Large intestine (tissue), 3 donors: ENCODE data around the gene ITSN1. TPM values are rescaled to one million over a fixed set of nuclear protein-coding genes. Genes with fewer than 3 reads are reported as not detected.

Experiments
- DNase-seq, 2 donors: peaks; one replicate each; pipeline versions ENCODE4 v3.0.0 to v3.0.0-alpha.2; 2013
- H3K27ac ChIP-seq: one replicate; pipeline ENCODE4 v1.5.1; 2013; ENCODE audit warnings: low read length
- H3K27me3 ChIP-seq: 2 replicates; pipeline ENCODE4 v1.6.1; 2013; ENCODE audit warnings: low read length; ENCODE audit not compliant: control insufficient read depth, insufficient read depth
- H3K36me3 ChIP-seq: 2 replicates; pipeline ENCODE4 v1.6.1; 2013; ENCODE audit warnings: low read length; ENCODE audit not compliant: control insufficient read depth, insufficient read depth
- H3K4me1 ChIP-seq: one replicate; pipeline ENCODE4 v1.6.1; 2013; ENCODE audit warnings: low read length; ENCODE audit not compliant: control insufficient read depth, insufficient read depth
- H3K4me3 ChIP-seq: one replicate; pipeline ENCODE4 v1.5.1; 2013; ENCODE audit warnings: low read length
- H3K9me3 ChIP-seq: one replicate; pipeline ENCODE4 v1.6.1; 2013; ENCODE audit warnings: mild to moderate bottlenecking, low read depth, low read length, moderate library complexity; ENCODE audit not compliant: control insufficient read depth
- WGBS: methylation state at CpG from one replicate; pipeline ENCODE4 v1.1.5; 2013; ENCODE audit warnings: low lambda C conversion rate; ENCODE audit not compliant: insufficient coverage; 5-methylcytosine and 5-hydroxymethylcytosine counted together
- polyA plus RNA-seq: library from polyadenylated mRNA; unstranded; fragments of 120-200 nt; gene quantifications from one replicate; pipeline ENCODE4 v1.2.1, GENCODE V29; 2013

Gene ITSN1
- polyA plus RNA-seq, 1 donor: 36.0 TPM

DNA sequence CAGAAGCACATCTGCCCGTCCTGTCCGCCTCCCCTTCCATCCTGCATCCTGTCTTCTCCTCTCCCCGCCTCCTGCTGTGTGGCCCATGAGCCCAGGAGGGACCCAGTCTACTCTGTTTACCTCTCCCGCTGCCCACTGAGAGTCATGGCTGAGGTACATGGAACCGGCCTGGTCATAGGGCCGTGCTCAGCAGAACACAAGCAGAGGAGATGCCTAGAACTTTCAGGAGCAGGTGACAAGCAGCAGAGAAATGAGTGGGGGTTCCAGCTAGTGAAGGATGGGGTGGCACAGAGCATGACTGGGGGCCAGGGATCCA lies 202.5 kb downstream of the ITSN1 start:
- WGBS: no CpG with 5 or more reads among the region's 6 CpGs
- Histone ChIP-seq H3K27ac (peak overlapping the region; percentile 55), H3K27me3 (no peaks in the 10 kb centered on the region), H3K9me3 (peaks cover 20% of the 10 kb centered on the region), H3K36me3 (no peaks in the 10 kb centered on the region), H3K4me1 (peaks cover 38% of the 10 kb centered on the region), H3K4me3 (no peak overlapping the region)
- DNase-seq: no peak

DNA sequence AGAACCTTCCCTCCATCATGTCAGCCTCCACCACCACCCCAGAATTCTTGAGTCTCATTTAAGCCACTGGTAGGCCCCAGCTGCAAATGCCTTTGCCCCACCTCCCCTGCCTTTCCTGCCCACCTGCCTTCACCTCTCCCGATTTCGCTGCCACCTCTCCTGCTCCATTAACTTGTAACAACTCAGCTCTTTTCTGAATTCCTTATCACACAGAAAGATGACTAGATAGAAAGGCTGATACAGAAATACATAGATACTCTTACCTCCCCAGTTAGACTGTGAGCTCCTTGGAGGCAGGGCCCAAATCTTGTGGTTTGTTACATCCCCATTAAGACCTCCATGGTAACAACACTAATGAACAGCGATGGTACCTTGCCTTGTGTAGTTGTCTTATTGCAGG lies 203.8 kb downstream of the ITSN1 start:
- no peaks in the 10 kb centered on the region for H3K36me3 ChIP-seq
- no peaks in the 10 kb centered on the region for H3K27me3 ChIP-seq
- H3K4me3 ChIP-seq: no peak overlapping the region
- no peak overlapping the region for H3K27ac ChIP-seq
- peaks cover 38% of the 10 kb centered on the region for H3K4me1 ChIP-seq
- no peak for DNase-seq
- H3K9me3 ChIP-seq: peaks cover 20% of the 10 kb centered on the region
- WGBS: no CpG with 5 or more reads among the region's 3 CpGs

DNA sequence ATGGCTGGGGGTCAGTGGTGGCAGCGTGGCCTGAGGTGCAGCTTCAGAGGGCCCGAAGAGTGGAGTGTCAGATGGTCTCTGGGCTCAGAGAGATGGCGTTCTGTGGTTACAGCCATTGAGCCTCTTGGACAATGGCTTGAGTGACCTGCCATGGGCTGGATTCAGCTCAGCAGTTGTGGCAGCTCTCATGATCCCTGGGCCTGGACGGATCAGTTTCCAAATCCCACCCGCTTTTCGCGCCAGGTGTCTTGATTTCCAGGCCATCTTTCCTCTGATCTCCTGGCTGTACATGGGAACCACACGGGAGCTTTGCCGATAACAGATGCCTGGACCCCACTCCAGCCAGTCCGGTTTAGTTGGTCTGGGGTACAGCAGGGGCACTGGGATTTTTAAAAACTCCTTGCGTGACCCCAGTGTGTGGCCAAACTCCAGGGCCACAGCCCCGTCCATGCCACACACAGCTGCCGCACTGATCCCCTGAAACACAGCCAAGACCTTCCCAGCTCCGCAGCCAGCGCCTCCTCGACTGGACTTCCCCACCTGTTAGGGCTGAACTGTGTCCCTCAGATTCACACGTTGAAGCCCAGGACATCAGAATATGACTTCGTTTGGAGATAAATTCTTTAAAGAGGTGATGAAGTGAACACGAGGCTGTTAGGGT lies 205.4 kb downstream of the ITSN1 start:
- Histone ChIP-seq H3K36me3 (no peaks in the 10 kb centered on the region), H3K4me3 (no peak overlapping the region), H3K27me3 (no peaks in the 10 kb centered on the region), H3K9me3 (peaks cover 20% of the 10 kb centered on the region), H3K4me1 (peaks cover 38% of the 10 kb centered on the region), H3K27ac (peak overlapping the region; percentile 8)
- DNase-seq: no peak
- no CpG with 5 or more reads among the region's 19 CpGs for WGBS

GRCh38 chr21:33848249-33848953 lies 206.1 kb downstream of the ITSN1 start:
- H3K36me3 ChIP-seq: no peaks in the 10 kb centered on the region
- peak; percentile 65 to 84 for DNase-seq
- 86% methylated on average over 7 of the region's 17 CpGs for WGBS
- no peaks in the 10 kb centered on the region for H3K27me3 ChIP-seq
- H3K9me3 ChIP-seq: peaks cover 20% of the 10 kb centered on the region
- H3K27ac ChIP-seq: peak overlapping the region; percentile 10
- peaks cover 32% of the 10 kb centered on the region for H3K4me1 ChIP-seq
- H3K4me3 ChIP-seq: no peak overlapping the region

GRCh38 chr21:33849834-33850233 lies 207.5 kb downstream of the ITSN1 start:
- no peak overlapping the region for H3K27ac ChIP-seq
- no peaks in the 10 kb centered on the region for H3K27me3 ChIP-seq
- no peak for DNase-seq
- H3K9me3 ChIP-seq: peaks cover 20% of the 10 kb centered on the region
- no peak overlapping the region for H3K4me3 ChIP-seq
- no peaks in the 10 kb centered on the region for H3K36me3 ChIP-seq
- H3K4me1 ChIP-seq: peaks cover 19% of the 10 kb centered on the region

DNA sequence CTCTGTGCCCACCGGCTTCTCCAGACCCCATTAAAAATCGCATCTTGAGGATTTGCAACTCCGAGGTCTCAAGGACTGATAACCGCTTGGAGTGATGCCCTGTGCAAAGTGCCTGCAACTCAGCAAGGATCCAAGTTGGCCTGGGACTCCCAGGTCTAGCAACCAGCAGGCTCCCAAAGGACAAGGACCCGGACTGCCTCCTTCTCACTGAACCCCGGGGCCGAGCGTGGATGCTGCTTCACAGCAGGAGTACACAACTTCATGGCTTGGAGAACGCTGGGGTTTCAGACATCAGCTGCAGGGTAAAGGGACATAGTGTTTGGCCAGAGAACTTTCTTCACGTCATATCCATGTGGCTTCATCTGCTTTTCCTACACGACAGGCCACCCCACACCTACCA lies 208.1 kb downstream of the ITSN1 start:
- WGBS: no CpG with 5 or more reads among the region's 11 CpGs
- no peaks in the 10 kb centered on the region for H3K36me3 ChIP-seq
- H3K4me1 ChIP-seq: peaks cover 13% of the 10 kb centered on the region
- H3K27me3 ChIP-seq: no peaks in the 10 kb centered on the region
- H3K27ac ChIP-seq: no peak overlapping the region
- no peak for DNase-seq
- H3K9me3 ChIP-seq: peaks cover 20% of the 10 kb centered on the region
- no peak overlapping the region for H3K4me3 ChIP-seq

DNA sequence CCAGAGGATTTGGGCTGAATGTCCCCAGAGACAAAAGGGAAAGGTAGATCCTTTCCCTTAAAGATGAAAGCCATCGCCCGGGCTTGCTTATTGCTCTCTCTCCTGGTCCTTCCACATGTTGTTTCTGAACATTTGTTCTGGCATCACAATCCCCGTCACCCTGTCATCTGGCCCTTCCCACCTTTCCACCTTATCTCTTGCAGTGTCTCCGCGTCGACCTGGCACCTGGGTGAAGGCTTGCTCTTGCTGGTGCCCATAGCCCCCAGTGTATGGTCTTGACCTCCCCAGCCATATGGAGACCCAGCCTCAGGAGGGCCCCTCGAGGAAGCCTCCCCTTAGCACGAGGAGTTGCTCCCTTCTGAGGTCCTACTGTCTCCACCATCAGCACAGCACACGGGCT lies 208.7 kb downstream of the ITSN1 start:
- no CpG with 5 or more reads among the region's 9 CpGs for WGBS
- DNase-seq: no peak
- Histone ChIP-seq H3K9me3 (peaks cover 17% of the 10 kb centered on the region), H3K36me3 (no peaks in the 10 kb centered on the region), H3K4me1 (peaks cover 9% of the 10 kb centered on the region), H3K4me3 (no peak overlapping the region), H3K27ac (no peak overlapping the region), H3K27me3 (no peaks in the 10 kb centered on the region)

DNA sequence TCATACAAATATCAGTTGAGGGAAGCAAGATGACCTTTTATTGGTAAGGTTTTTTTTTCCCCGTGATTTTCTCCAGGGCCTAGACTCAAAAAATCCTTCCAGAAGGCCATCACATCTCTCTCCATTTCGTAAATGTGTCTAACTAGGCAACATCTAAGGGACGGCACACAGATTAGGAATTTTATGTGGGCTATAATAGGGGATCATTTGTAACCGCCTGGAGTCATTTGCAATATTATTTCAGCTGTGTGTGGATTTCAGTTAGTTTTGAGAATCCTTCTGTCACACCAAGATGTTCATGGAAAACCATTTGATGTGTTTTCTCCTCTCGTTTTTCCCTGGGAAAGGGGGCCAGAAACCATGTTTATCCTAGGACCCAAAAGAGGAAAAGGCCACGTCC lies 210.2 kb downstream of the ITSN1 start:
- H3K27me3 ChIP-seq: no peaks in the 10 kb centered on the region
- H3K27ac ChIP-seq: no peak overlapping the region
- H3K9me3 ChIP-seq: peaks cover 9% of the 10 kb centered on the region
- no CpG with 5 or more reads among the region's 6 CpGs for WGBS
- H3K36me3 ChIP-seq: no peaks in the 10 kb centered on the region
- no peak overlapping the region for H3K4me3 ChIP-seq
- peaks cover 9% of the 10 kb centered on the region for H3K4me1 ChIP-seq
- DNase-seq: no peak

DNA sequence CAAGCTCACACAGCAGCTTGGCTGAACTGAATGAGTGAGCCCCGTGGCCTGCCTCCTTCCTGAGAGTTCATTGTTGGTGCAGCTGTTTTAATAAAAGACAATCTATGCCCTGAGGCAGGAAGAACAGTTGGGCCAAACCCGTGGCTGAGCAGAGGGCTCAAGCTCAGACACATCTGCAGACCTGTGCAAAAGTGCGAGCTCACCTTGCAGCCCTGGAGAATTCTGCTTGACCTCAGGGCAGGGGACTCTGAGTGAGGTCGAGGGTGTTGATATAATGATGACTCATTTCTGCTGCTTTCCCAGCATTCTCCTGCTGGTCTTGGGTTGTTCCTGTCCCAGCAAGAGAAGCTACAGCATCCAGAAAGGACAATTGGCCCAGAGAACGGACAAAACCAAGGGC lies 212.3 kb downstream of the ITSN1 start:
- Histone ChIP-seq H3K9me3 (no peaks in the 10 kb centered on the region), H3K27me3 (no peaks in the 10 kb centered on the region), H3K4me3 (no peak overlapping the region), H3K36me3 (no peaks in the 10 kb centered on the region), H3K27ac (no peak overlapping the region), H3K4me1 (no peaks in the 10 kb centered on the region)
- WGBS: no CpG with 5 or more reads among the region's 5 CpGs
- no peak for DNase-seq

- Histone ChIP-seq H3K9me3 (no peaks in the 10 kb centered on the region), H3K4me1 (no peaks in the 10 kb centered on the region), H3K27me3 (no peaks in the 10 kb centered on the region), H3K27ac (no peak overlapping the region), H3K4me3 (no peak overlapping the region), H3K36me3 (no peaks in the 10 kb centered on the region)
- no CpG with 5 or more reads among the region's 6 CpGs for WGBS
- no peak for DNase-seq
Measured at GRCh38 chr21:33855190-33855589, 212.9 kb downstream of the ITSN1 start.
